NCI-H187 treated with DMSO at 0.1 percent for 48 hours (cell line): ENCODE results near the gene SLC16A6.
"Not testable (repeated sequence)": the region's sequence is repeated elsewhere in the genome, so short reads cannot be mapped to it uniquely, and the experiment has no call there.

ENCODE experiments used
- DNase-seq: peaks from one replicate; lab custom pipeline; 2025; lab: John Stamatoyannopoulos, UW

SLC16A6 gene

DNA sequence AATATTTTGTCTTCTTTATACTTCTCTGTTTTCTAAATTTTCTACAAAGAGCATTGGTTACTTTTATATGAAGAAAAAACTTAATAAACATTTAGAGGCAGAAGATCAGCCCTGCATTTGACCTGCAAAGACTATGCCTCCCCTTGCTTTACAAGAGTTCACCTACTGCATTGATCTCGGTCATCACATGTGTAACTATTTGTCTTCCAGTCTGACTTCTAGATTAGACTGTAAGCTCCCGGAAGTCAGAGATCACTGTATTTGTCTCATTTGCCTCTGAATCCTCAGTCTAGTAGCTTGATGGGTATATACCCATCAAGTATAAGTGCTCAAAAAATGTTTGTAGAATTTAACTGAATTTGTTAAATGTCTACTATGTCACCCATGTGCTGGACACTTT, 70.7 kb downstream of the SLC16A6 start:
- DNase-seq = not testable (repeated sequence)

GRCh38 chr17:68219429-68219828, 71.5 kb downstream of the SLC16A6 start:
- DNase-seq = not testable (repeated sequence)
